ENCODE measurements around the gene KCND3. TPM values are rescaled to one million over a fixed set of nuclear protein-coding genes. Genes with fewer than 3 reads are reported as not detected.
A peak's percentile ranks its signal among the peaks of the same experiment; 100 is the strongest.

KCND3 gene
- total and polyA plus RNA-seq, 2 of the 4 experiments (the other 2 are of a cell fraction), result under 0.01 to 0.03 TPM

- H4K5ac ChIP-seq (ENCODE audit: low read depth, low read length), result no peak overlapping the region
- in situ Hi-C loops (cut with MboI; ENCODE audit: low sequenced_read_pairs), result loop anchor here (5.0 kb wide), 1 partner anchor 34 kb away; no protein-coding TSS in a partner anchor
- CTCF ChIA-PET, result interaction anchor here (0.6 to 1.3 kb wide), 2 partner anchors 36 to 269 kb away, joined by 3 to 4 read pairs; no protein-coding TSS in a partner anchor
Observed at GRCh38 chr1:111750856-111751255, 238.6 kb downstream of the KCND3 start.

More at GRCh38 chr1:111750856-111751255, 238.6 kb downstream of the KCND3 start:
- no peak overlapping the region for H4K8ac ChIP-seq (ENCODE audit: low read depth in 2 of 2, low read length in 2 of 2)
- H3K4me2 ChIP-seq (ENCODE audit: low read depth, low read length), result no peak overlapping the region
- H2AFZ ChIP-seq (replicated peaks; ENCODE audit: low read length, poor library complexity), result peak overlapping the region; percentile 26
- DNase-seq (no peak), ATAC-seq (ENCODE audit: low read depth) (no peak)
- H3K36me3 ChIP-seq (ENCODE audit: control insufficient read depth, insufficient read depth, low read length), result no peaks in the 10 kb centered on the region
- H3K27me3 ChIP-seq (ENCODE audit: control insufficient read depth, insufficient read depth, low read length), result no peaks in the 10 kb centered on the region
- no peak for TF ChIP-seq MXI1 (IDR thresholded peaks at IDR 0.05; ENCODE audit: borderline replicate concordance, low read depth, low read length)
- no peak for TF ChIP-seq NFE2L2 (IDR thresholded peaks at IDR 0.05; ENCODE audit: low read depth, low read length)
- TF ChIP-seq BHLHE40 (IDR thresholded peaks at IDR 0.05; ENCODE audit: low read depth, low read length), result no peak
- TF ChIP-seq CEBPB (IDR thresholded peaks at IDR 0.05; ENCODE audit: low read depth, low read length), result no peak
- TF ChIP-seq CHD1 (IDR thresholded peaks at IDR 0.05; ENCODE audit: low read depth, low read length), result no peak
- no peak for TF ChIP-seq MAFK (IDR thresholded peaks at IDR 0.05; ENCODE audit: low read depth, low read length)
- no peak overlapping the region for H2BK15ac ChIP-seq (ENCODE audit: low read depth, low read length)
- no peak overlapping the region for H4K91ac ChIP-seq (ENCODE audit: insufficient read depth, low read depth, low read length)
- no peak overlapping the region for H2BK120ac ChIP-seq (ENCODE audit: low read depth, low read length)
- no peak overlapping the region for H3K18ac ChIP-seq (ENCODE audit: low read depth, low read length)
- H3K23ac ChIP-seq (ENCODE audit: low read depth, low read length), result no peak overlapping the region
- WGBS, 2 experiments (ENCODE audit: extremely low coverage in 2 of 2, insufficient read length in 1 of 2), result 0% methylated on average over 1 of the region's 2 CpGs; no CpG with 5 or more reads in 1 of the 2 experiments
- no peak overlapping the region for H2AK9ac ChIP-seq (replicated peaks; ENCODE audit: low read depth, low read length, poor library complexity)
- dilution Hi-C loops (cut with HindIII; ENCODE audit: low sequenced_read_pairs, unreplicated experiment), result loop anchor here (25.0 kb wide), 1 partner anchor 289 kb away; the partner anchor contains the start of gene C1orf162
- no peak overlapping the region for H3K4me3 ChIP-seq (ENCODE audit: insufficient read depth, low read depth, low read length)
- H3K56ac ChIP-seq (ENCODE audit: extremely low read depth, insufficient read depth, low read length), result no peak overlapping the region
- no TSS peak for BruUV-seq (replicated peaks)
- no peak overlapping the region for H2BK20ac ChIP-seq (ENCODE audit: low read depth, low read length)
- no peaks in the 10 kb centered on the region for H3K9me3 ChIP-seq (ENCODE audit: control insufficient read depth, insufficient read depth, low read length)
- intact Hi-C loops (cut with micrococcal nuclease), result no loop called here
- peaks cover 6% of the 10 kb centered on the region; the same call in 1 of the 2 replicates for H3K9me1 ChIP-seq (ENCODE audit: insufficient read depth, low read length)
- H3K79me1 ChIP-seq (ENCODE audit: low read depth in 1 of 2, low read length in 2 of 2), result peaks cover 0 to 5% of the 10 kb centered on the region in 2 experiments; a peak in 1 of 4 replicates
- POLR2A ChIA-PET (ENCODE audit: unreplicated experiment), result no interaction called here
- no peak overlapping the region for H3K27ac ChIP-seq (ENCODE audit: insufficient read depth, low read length)
- peaks cover 2% of the 10 kb centered on the region for H3K4me1 ChIP-seq (ENCODE audit: control insufficient read depth, insufficient read depth, low read length)
- no peak overlapping the region for H3K9ac ChIP-seq (ENCODE audit: low read depth, low read length)
- H2AK5ac ChIP-seq (ENCODE audit: low read depth, low read length), result no peak overlapping the region
- H2BK5ac ChIP-seq (ENCODE audit: low read depth, low read length, poor library complexity, severe bottlenecking), result no peak overlapping the region
- H3K4ac ChIP-seq (ENCODE audit: low read depth, low read length), result no peak overlapping the region
- H3K14ac ChIP-seq (replicated peaks; ENCODE audit: low read depth, low read length), result no peak overlapping the region
- no peaks in the 10 kb centered on the region for H4K20me1 ChIP-seq (ENCODE audit: insufficient read depth, low read length)

Data from IMR-90 (cell line).